ENCODE measurements around the gene PARG. TPM values are rescaled to one million over a fixed set of nuclear protein-coding genes. Genes with fewer than 3 reads are reported as not detected.
"Not testable (repeated sequence)": the region's sequence is repeated elsewhere in the genome, so short reads cannot be mapped to it uniquely, and the experiment has no call there.

The PARG gene
- total RNA-seq, 1 donor from 2014 or later, result 35.8 TPM

DNA sequence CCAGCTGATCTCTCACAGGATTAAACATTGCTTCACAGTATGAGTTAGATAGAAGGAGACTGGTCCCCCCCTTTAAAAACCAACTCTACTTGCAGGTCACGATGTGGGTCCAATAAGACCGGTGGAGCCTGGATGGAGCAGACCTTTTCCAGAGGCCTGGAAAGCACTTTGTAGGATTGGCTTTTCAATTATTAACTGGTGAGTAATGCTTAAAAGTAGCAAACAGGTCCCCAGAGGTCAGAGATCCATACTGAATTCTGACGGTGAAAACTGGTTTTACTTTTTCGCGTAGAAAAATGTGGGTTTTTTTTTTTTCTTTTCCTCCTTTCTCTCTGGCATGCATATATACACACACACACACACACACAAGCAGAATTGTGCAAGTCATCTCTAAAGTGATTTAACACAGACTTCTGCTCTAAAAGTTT is 104.8 kb downstream of the PARG start:
- intact Hi-C loops (cut with DNase I), result no loop called here
- ATAC-seq, result no peak

DNA sequence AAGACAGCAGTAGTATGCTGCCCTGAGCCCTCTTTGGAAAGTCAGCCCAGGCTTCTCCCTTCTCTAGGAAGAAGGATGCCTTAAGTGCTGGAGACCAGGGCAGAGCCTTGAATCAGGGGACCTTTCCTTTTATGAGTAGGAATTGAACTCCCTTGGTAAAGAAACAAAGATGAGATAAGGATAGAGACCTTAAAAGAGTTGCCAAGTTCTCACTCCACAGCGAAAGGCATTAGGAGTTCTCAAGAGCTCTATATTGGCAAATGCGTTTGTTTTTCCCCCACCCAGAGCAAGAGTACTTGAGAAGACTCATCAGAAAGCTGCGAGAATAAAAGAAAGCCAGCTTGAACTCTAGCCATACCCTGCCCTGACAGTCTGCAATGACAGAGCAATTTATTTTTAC is 106.9 kb downstream of the PARG start:
- DNase-seq (ENCODE audit: low spot score) (no peak), ATAC-seq (no peak)
- intact Hi-C loops (cut with DNase I), result no loop called here

More for the DNA sequence above, 104.8 kb downstream of the PARG start:
- no peak for DNase-seq (ENCODE audit: low spot score)

DNA sequence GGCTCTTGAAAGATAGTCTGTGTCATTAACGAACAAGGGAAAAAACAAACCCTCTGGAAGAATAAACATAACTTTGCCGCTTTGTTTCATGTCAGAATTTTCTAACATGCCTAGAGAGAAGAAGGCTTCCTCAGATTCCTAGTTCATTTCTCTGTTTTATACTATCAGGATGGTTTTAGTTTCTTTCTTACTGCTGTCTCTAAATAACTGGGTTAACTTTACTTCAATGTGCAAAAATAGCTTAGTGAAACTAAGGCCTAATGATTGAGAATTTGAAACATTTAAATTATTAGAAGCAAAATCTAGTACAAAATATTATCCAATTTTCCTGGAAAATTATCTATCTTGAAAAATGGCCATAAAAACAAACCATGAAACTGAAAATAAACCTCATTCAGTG is 107.6 kb downstream of the PARG start:
- intact Hi-C loops (cut with DNase I), result no loop called here
- ATAC-seq, result no peak
- no peak for DNase-seq (ENCODE audit: low spot score)

DNA sequence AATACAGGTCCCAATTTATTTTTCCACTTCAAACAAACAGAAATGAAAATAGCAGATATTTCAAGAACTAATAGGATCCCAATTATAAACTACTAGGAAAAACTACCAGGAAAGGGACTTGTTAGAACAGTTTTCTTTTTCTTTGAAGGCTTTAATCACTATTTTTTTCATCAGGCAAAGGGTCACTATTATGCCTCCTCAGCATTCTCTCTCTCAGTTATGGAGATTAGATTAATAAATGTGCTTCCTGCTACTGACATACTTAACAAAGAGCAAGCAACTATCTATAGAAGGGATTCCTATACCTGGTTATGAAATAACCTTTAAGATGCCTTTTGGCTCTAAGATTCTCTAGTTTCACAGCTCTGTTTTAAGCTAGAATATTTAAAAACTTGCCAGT is 108.7 kb downstream of the PARG start:
- intact Hi-C loops (cut with DNase I), result no loop called here
- ATAC-seq, result no peak
- no peak for DNase-seq (ENCODE audit: low spot score)

DNA sequence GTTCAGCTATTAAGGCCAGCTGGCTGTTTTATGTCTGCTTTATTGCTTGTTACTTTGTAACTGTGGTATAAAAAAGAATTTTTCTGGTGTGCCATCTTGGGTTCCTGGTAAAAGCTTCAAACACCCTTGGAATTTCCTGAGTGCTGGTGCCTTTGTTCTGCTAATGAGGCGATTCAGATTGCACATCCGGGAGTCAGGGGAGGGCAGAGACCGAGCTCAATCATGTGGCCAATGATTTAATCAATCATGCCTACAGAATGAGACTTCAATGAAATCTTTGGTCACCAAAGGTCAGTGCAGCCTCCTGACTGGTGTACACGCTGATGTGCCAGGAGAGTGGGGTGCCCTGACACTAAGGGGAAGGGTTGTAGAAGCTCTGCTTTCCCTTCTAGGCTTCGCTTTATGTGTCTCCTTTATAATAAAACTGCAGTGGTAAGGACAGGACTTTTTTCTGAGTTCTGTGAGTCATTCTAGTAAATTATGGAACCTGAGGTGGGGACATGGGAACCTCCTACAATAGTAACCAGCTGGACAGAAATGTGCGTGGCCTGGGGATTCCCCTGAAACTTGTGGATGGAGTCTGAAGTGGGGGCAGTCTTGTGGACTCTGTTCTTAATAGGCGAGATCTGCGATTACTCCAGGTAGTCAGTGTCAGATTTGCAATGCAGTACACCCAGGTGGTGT is 110.3 kb downstream of the PARG start:
- ATAC-seq (no peak), DNase-seq (ENCODE audit: low spot score) (no peak)
- intact Hi-C loops (cut with DNase I), result no loop called here

DNA sequence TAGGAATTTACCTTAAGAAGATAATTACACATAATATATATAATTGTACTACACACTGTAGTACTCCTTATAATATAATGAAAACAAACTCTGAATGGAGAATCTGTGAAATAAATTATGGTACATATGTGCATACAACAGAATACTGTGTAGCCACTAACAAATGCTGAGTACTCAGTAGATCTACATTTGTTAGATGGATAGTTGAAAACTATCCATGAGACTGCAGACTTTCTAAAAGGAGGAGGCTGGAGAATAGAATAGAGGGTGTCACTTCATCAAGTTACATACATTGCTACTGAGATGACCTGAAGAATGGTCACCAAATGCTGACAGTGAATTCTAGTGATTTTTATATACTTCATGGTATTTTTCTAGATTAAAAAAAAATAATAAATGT is 111.0 kb downstream of the PARG start:
- intact Hi-C loops (cut with DNase I), result no loop called here
- ATAC-seq, result no peak
- DNase-seq (ENCODE audit: low spot score), result no peak

DNA sequence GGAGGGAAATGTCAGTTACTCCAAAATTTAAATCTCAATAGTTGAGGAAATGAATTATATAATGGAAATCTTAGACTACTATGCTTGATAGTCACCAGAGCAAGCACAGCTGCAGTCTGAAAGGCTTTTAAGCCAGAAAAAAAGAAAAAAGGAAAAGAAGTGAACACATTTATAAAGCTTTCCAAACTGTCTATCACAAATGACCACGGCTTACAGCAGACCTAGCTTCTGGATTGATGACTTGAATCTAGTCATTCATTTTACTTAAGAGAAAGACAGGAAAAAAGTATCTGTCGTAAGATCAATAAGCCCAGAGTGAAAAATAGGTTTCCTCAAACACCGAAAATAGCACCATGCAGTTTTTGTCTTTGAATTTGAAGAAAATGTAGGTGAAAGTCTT is 111.8 kb downstream of the PARG start:
- intact Hi-C loops (cut with DNase I), result no loop called here
- DNase-seq (ENCODE audit: low spot score), result no peak
- ATAC-seq, result no peak

DNA sequence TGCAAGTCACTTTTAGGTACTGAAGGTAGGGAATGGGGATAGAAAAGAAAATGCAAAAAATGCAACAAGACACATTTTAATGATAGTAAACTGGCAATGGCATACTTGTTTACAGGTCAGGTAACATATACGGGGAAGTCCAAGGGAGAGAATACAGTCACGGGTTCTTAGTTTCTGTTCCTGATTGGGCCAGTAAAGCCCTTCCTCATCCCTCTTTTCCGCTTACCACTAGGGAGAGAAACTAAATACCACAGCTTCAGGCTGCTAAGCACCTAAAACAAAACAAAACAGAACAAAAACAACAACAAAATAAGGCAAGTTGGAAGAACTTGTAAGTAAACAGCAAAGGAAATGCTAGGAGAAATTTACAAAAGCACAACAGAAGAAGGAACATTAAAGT is 114.5 kb downstream of the PARG start:
- intact Hi-C loops (cut with DNase I), result no loop called here
- DNase-seq (ENCODE audit: low spot score) (no peak), ATAC-seq (no peak)

DNA sequence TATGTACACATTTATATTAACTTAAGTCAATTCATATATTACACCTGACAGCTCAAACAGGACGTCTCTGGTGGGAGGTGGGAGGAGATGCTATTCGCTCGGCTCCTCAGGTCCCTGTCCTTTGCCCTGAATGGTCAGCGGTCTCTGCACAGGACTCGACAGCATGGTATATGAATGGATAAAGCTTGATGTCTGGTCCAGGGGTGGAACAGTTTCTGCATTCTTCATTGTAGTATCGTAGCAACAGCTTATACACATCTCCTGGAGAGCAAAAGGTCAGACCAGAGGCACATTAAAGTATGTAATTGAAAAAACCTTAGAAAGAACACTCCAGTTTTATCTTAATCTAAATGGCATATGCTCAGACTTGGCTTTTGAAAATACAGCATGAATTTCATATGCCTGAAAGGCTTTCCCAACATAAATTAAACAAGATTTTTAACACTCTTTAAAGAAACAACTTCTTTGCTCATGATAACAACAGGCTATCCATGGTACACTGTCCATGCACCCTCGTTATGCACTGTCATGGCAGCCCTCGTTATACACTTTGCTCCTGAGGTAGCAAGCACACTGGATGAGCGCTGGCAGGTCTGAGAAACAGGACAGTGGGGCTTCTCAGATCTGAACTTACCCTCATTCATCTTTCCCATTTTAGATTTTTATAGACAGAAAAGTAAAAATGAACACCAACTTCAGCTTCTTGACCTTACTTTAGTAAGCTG is 122.4 kb downstream of the PARG start:
- DNase-seq (ENCODE audit: low spot score) (no peak), ATAC-seq (no peak)
- intact Hi-C loops (cut with DNase I), result no loop called here

DNA sequence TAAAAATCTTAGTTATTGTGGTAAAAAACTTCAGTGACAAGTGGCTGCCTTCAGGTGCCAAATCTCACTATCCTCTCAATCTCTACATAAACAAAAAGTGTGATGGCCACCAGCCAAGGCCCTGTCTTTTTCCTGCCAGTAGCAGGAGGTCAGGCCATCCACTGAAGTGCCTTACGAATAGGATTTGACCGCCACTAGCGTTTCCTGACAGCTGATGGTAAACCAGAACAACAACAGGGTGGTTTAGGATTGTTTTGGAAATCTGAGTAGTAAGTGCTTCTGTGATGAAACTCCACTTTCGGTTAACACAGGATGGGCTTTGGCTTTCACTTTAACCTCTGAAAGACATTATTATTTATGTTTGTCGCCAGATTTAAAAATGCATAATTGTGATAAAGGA is 124.0 kb downstream of the PARG start:
- intact Hi-C loops (cut with DNase I), result no loop called here
- ATAC-seq (no peak), DNase-seq (ENCODE audit: low spot score) (no peak)

DNA sequence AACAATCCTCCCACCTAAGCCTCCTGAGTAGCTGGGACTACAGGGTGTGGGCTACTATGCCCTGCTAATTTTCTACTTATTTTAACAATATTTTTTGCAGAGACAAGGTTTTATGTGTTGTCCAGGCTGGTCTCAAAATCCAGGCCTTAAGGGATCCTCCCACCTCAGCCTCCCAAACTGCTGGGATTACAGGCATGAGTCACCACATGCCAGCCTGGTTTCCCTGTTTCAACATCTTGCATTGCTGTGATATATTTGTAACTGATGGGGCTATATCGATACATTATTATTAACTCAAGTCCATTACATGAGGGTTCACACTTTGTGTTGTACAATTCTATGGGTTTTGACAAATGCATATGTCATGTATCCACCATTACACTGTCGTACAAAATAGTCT is 137.8 kb downstream of the PARG start:
- intact Hi-C loops (cut with DNase I), result no loop called here
- ATAC-seq (no peak), DNase-seq (ENCODE audit: low spot score) (no peak)

DNA sequence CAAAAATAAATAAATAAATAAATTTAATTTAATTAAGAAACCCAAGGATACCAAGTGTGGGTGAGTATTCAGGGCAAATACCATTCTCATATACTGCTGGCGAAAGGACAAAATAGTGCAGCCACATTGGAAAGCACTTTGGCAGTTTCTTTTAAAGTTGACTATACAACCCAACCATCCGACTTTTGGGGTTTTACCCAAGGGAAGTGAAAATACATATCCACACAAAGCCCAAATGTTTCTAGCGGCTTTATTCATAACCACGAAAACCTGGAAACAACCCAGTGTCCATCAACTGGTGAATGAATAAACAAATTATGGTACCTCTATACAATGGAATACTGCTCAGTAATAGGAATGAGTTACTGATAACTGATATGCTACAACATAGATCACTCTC is 143.6 kb downstream of the PARG start:
- DNase-seq (ENCODE audit: low spot score), result no peak
- no peak for ATAC-seq
- intact Hi-C loops (cut with DNase I), result no loop called here

DNA sequence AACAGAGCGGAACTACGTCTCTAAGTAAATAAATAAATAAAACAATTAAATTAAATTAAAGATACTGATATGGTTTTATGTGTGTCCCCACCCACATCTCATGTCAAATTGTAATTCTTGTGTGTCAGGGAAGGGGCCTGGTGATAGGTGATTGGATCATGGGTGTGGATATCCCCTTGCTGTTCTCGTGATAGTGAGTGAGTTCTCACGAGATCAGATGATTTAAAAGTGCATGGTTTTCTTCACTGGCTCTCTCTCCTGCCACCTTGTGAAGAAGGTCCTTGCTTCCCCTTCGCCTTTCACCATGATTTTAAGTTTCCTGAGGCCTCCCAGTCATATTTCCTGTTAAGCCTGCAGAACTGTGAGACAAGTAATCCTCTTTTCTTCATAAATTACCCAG is 150.7 kb downstream of the PARG start:
- intact Hi-C loops (cut with DNase I), result no loop called here
- no peak for ATAC-seq
- DNase-seq (ENCODE audit: low spot score), result no peak

DNA sequence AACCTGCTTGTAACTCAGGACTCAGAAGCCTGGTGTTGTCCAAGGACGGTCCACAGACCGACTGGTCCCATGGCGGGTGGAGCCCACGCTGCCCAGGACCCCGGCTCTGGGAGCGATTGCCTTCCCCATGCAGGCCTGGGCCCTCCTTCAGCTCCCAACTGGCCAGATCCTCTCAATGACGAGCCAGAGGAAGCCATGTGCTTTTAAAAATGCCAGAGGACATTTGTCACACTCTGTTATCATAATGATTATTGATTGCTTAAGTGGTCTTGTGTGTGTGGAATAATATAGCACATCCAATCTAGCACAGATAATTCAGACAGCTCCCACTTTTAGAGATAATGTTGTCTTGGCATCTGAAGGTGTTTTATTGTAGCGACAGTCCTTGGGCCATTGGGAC is 157.1 kb downstream of the PARG start:
- DNase-seq (ENCODE audit: low spot score) (no peak), ATAC-seq (no peak)
- intact Hi-C loops (cut with DNase I), result no loop called here

DNA sequence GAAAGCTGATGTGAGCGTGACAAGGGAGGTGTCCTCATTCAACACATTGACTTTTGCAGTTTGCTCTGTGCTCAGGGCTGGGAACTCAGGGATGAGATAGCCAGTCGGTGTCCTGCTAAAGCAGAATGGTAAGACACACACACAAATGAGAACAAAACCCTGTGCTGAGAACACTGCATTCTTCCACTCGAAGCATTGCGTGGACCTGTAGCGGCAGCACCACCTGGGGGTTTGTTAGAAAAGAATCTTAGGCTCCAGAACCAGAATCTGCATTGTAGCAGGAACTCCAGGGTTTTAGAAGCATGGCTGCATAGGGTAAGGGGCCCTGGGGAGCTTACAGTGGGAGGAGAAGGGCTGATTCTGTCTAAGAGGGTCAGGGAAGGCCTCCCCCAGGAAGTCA is 158.2 kb downstream of the PARG start:
- no peak for ATAC-seq
- DNase-seq (ENCODE audit: low spot score), result no peak
- intact Hi-C loops (cut with DNase I), result no loop called here

DNA sequence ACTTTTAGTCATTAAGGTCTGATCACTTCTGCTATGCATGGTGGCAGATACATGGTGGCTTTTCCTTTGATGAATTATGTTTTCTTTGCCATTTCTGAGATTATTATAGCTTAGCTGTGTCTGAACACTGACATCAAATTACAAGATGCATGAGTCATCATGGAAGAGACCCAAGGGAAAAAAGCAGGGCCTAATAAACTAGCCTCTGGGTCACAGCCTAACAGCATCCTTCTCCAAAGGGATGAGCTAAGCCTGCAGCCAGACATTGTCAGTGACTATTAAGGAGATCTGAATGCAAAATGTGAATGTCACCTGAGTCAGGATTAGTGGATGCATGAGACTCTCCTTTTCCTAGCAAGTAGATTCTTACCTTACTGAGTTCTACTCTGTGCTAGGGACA is 160.6 kb downstream of the PARG start:
- DNase-seq (ENCODE audit: low spot score) (no peak), ATAC-seq (no peak)
- intact Hi-C loops (cut with DNase I), result no loop called here

DNA sequence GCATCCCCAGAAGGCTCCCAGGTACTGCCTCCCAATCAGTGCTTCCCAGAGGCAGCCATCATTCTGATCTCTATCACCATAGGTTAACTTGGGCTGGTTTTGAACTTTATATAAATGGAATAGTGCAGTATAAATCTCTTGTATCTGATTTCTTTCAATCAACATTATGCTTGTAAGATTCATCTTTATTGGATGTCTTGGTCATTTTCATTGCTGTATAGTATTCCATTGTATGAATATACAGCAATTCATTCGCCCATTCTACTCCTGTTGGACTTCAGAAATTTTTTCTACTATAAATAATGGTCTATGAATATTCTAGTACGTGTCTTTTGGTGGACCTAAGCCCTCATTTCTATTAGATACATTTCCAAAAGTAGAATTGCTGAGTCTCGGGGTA is 163.6 kb downstream of the PARG start:
- ATAC-seq (no peak), DNase-seq (ENCODE audit: low spot score) (no peak)
- intact Hi-C loops (cut with DNase I), result no loop called here

DNA sequence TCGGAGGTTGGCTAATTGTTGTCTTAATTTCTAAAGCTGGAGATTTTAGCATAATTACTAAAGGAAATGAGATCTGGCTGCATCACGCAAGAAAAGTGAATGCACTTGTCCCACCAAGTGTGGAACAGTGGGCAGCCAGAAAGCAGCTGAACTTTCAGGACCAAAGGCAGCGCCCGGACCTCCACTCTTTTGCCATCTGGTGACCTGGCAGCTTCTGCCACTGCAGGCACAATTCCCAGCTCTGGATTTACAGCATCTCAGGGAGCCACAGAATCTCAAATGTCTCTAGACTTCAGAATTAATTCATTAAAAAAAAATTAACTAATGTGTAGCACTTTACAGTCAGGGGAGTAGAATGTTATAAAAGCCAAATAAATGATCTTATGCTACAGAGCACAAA is 165.0 kb downstream of the PARG start:
- intact Hi-C loops (cut with DNase I), result no loop called here
- no peak for ATAC-seq
- no peak for DNase-seq (ENCODE audit: low spot score)

DNA sequence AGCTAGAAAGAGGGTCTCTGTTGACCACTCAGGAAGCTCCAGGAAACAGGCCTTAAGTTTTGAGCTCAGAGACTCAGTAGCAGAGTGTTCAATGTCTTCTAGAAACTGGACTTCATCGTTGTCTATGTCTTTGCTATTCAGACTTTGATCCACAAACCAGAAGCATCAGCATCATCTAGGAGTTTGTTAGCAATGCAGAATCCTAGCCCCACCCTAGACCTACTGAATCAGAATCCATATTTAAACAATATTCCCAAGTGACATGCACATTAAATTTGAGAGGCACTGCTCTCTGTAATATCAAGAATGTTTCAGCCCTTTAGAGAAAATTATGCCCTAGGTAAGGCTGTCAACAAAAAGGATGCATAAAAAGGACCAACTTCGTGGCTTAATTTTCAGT is 166.8 kb downstream of the PARG start:
- ATAC-seq (no peak), DNase-seq (ENCODE audit: low spot score) (no peak)
- intact Hi-C loops (cut with DNase I), result no loop called here

DNA sequence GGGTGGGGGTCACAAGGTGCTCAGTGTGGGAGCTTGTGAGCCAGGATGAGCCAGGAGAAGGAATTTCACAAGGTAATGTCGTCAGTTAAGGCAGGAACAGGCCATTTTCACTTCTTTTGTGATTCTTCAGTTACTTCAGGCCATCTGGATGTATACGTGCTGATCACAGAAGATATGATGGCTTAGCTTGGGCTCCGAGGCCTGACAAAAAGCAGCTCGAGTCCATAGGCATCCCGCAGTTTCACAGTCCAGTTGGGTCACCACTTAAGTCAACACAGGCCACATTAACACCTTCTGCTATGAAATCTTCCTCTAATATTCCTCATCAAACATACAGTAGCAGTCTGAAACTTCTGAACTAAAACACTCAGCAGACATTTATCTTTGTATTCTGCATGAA is 168.9 kb downstream of the PARG start:
- ATAC-seq; DNase-seq (ENCODE audit: low spot score); intact Hi-C loops (cut with DNase I): not testable (repeated sequence)

DNA sequence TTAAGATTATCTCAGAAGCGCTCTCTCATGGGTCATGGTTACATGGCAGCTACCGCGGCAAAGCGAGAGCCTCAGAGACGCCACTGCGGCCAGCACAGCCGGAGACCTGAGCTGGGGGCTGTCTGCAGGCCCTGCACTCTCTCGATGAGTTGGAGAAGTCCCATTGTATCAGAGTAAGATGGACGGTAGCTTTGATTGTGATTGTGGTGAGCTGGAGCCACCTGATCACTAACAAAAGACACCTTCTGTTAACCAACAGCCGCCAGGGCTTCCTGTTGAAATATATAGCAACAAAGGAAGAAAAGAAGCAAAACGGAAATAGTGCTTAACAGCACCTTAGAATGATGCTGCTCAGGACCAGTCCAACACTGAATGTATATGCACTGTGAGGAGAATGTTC is 170.8 kb downstream of the PARG start:
- DNase-seq (ENCODE audit: low spot score); ATAC-seq; intact Hi-C loops (cut with DNase I): not testable (repeated sequence)

All from sciatic nerve (tissue), 2 donors.